IMR-90 (cell line): ENCODE results near the gene LRRC4C. TPM values are rescaled to one million over a fixed set of nuclear protein-coding genes. Genes with fewer than 3 reads are reported as not detected.

Experiments
- ATAC-seq: fragments of 200-7000 bp; cut with Tn5 transposase; 2 replicates; pipeline ENCODE4 v1.9.1; 2020; ENCODE audit warnings: low read depth, mild to moderate bottlenecking, moderate library complexity
- BruUV-seq: library from RNA; stranded (reverse); fragments of 400-500 nt; replicated peaks from 2 replicates; lab custom pipeline; 2021; lab: Mats Ljungman, UMichigan
- CTCF ChIA-PET: fragments of 300-600 bp; formaldehyde crosslinking; extraction: SDS; loops from one replicate; lab custom pipeline; 2021; ENCODE audit warnings: antibody characterized with exemption; lab: Yijun Ruan, JAX
- POLR2A ChIA-PET: fragments of 300-600 bp; sonication (Branson Sonifier 250); formaldehyde crosslinking; loops from one replicate; lab custom pipeline; 2022; ENCODE audit warnings: antibody characterized with exemption; ENCODE audit not compliant: unreplicated experiment; lab: Charles Lee
- DNase-seq: peaks from one replicate; pipeline ENCODE4 v3.0.0; 2013
- H2AFZ ChIP-seq: replicated peaks from 2 replicates; pipeline ENCODE3; 2013; ENCODE audit warnings: low read length, mild to moderate bottlenecking; ENCODE audit not compliant: poor library complexity
- H2AK5ac ChIP-seq: 2 replicates; pipeline ENCODE4 v1.6.1; 2013; ENCODE audit warnings: low read depth, low read length, inconsistent platforms
- H2AK9ac ChIP-seq: replicated peaks from 2 replicates; pipeline ENCODE3; 2013; ENCODE audit warnings: mild to moderate bottlenecking, low read depth, low read length, moderate library complexity; ENCODE audit not compliant: poor library complexity
- H2BK120ac ChIP-seq: 2 replicates; pipeline ENCODE4 v1.6.1; 2013; ENCODE audit warnings: low read depth, low read length, inconsistent platforms
- H2BK15ac ChIP-seq: 3 replicates; pipeline ENCODE4 v1.6.1; 2013; ENCODE audit warnings: low read depth, low read length, inconsistent platforms
- H2BK20ac ChIP-seq: 2 replicates; pipeline ENCODE4 v1.6.1; 2013; ENCODE audit warnings: low read depth, mild to moderate bottlenecking, inconsistent platforms, low read length, moderate library complexity
- H2BK5ac ChIP-seq: 2 replicates; pipeline ENCODE4 v1.6.1; 2013; ENCODE audit warnings: mild to moderate bottlenecking, low read depth, low read length, inconsistent platforms; ENCODE audit not compliant: poor library complexity, severe bottlenecking
- H3K14ac ChIP-seq: replicated peaks from 2 replicates; pipeline ENCODE4 v1.6.1; 2013; ENCODE audit warnings: low read depth, low read length, inconsistent platforms
- H3K18ac ChIP-seq: 2 replicates; pipeline ENCODE4 v1.6.1; 2013; ENCODE audit warnings: low read depth, low read length, control low read depth
- H3K23ac ChIP-seq: 2 replicates; pipeline ENCODE4 v1.6.1; 2013; ENCODE audit warnings: low read depth, low read length, inconsistent platforms
- H3K27ac ChIP-seq: 2 replicates; pipeline ENCODE4 v1.5.1; 2013; ENCODE audit warnings: mild to moderate bottlenecking, control low read depth, low read length; ENCODE audit not compliant: insufficient read depth
- H3K27me3 ChIP-seq: 2 replicates; pipeline ENCODE4 v1.6.1; 2013; ENCODE audit warnings: low read length; ENCODE audit not compliant: control insufficient read depth, insufficient read depth
- H3K36me3 ChIP-seq: 2 replicates; pipeline ENCODE4 v1.6.1; 2013; ENCODE audit warnings: low read length, mixed read lengths; ENCODE audit not compliant: control insufficient read depth, insufficient read depth
- H3K4ac ChIP-seq: 2 replicates; pipeline ENCODE4 v1.6.1; 2013; ENCODE audit warnings: low read depth, low read length, inconsistent platforms
- H3K4me1 ChIP-seq: 2 replicates; pipeline ENCODE4 v1.6.1; 2013; ENCODE audit warnings: low read length, mixed read lengths; ENCODE audit not compliant: control insufficient read depth, insufficient read depth
- H3K4me2 ChIP-seq: 2 replicates; pipeline ENCODE4 v1.6.1; 2013; ENCODE audit warnings: low read depth, mild to moderate bottlenecking, control low read depth, low read length, moderate library complexity
- H3K4me3 ChIP-seq: 2 replicates; pipeline ENCODE4 v1.5.1; 2013; ENCODE audit warnings: low read depth, mild to moderate bottlenecking, control low read depth, low read length, moderate library complexity; ENCODE audit not compliant: insufficient read depth
- H3K56ac ChIP-seq: 2 replicates; pipeline ENCODE4 v1.6.1; 2013; ENCODE audit warnings: low read length, inconsistent platforms; ENCODE audit not compliant: insufficient read depth; ENCODE audit errors: extremely low read depth
- H3K79me1 ChIP-seq, 2 experiments: 2 replicates each; pipeline ENCODE4 v1.6.1; 2013; ENCODE audit warnings: low read length in 2 of 2, inconsistent platforms in 1 of 2, low read depth in 1 of 2
- H3K9ac ChIP-seq: 2 replicates; pipeline ENCODE4 v1.6.1; 2013; ENCODE audit warnings: low read depth, low read length, control low read depth
- H3K9me1 ChIP-seq: 2 replicates; pipeline ENCODE4 v1.6.1; 2013; ENCODE audit warnings: low read length, inconsistent platforms; ENCODE audit not compliant: insufficient read depth
- H3K9me3 ChIP-seq: 2 replicates; pipeline ENCODE4 v1.6.1; 2013; ENCODE audit warnings: low read length; ENCODE audit not compliant: control insufficient read depth, insufficient read depth
- H4K20me1 ChIP-seq: 2 replicates; pipeline ENCODE4 v1.6.1; 2013; ENCODE audit warnings: low read length, inconsistent platforms; ENCODE audit not compliant: insufficient read depth
- H4K5ac ChIP-seq: 2 replicates; pipeline ENCODE4 v1.6.1; 2013; ENCODE audit warnings: mild to moderate bottlenecking, low read depth, low read length, control low read depth
- H4K8ac ChIP-seq, 2 experiments: 2 replicates each; pipeline ENCODE4 v1.6.1; 2013; ENCODE audit warnings: low read depth in 2 of 2, low read length in 2 of 2, control low read depth in 1 of 2, inconsistent platforms in 1 of 2
- H4K91ac ChIP-seq: 2 replicates; pipeline ENCODE4 v1.6.1; 2013; ENCODE audit warnings: low read depth, low read length, inconsistent platforms; ENCODE audit not compliant: insufficient read depth
- BHLHE40 ChIP-seq: fragments of 150-350 bp; IDR thresholded peaks from 2 replicates; pipeline ENCODE4 v1.6.1; 2016; ENCODE audit warnings: mild to moderate bottlenecking, low read depth, low read length
- CEBPB ChIP-seq: IDR thresholded peaks from 2 replicates; pipeline ENCODE4 v1.6.1; 2012; ENCODE audit warnings: low read depth, low read length, improper control_type of control experiment
- CHD1 ChIP-seq: IDR thresholded peaks from 2 replicates; pipeline ENCODE4 v1.6.1; 2012; ENCODE audit warnings: low read depth, low read length, improper control_type of control experiment
- ELK1 ChIP-seq: fragments of 150-350 bp; IDR thresholded peaks from 2 replicates; pipeline ENCODE4 v1.6.1; 2016; ENCODE audit warnings: low read depth, mild to moderate bottlenecking, low read length, moderate library complexity, borderline replicate concordance
- FOS ChIP-seq: fragments of 150-350 bp; IDR thresholded peaks from 2 replicates; pipeline ENCODE4 v1.6.1; 2016; ENCODE audit warnings: low read depth, low read length
- MAFK ChIP-seq: IDR thresholded peaks from 2 replicates; pipeline ENCODE4 v1.6.1; 2012; ENCODE audit warnings: low read depth, low read length, improper control_type of control experiment
- MAZ ChIP-seq: IDR thresholded peaks from 2 replicates; pipeline ENCODE4 v1.6.1; 2012; ENCODE audit warnings: low read depth, mild to moderate bottlenecking, low read length, improper control_type of control experiment, moderate library complexity, borderline replicate concordance
- MXI1 ChIP-seq: IDR thresholded peaks from 2 replicates; pipeline ENCODE4 v1.6.1; 2012; ENCODE audit warnings: low read depth, mild to moderate bottlenecking, low read length, moderate library complexity, borderline replicate concordance
- NFE2L2 ChIP-seq: fragments of 150-350 bp; IDR thresholded peaks from 2 replicates; pipeline ENCODE4 v1.6.1; 2016; ENCODE audit warnings: low read depth, mild to moderate bottlenecking, low read length
- POLR2A ChIP-seq: IDR thresholded peaks from 2 replicates; pipeline ENCODE4 v1.6.1; 2012; ENCODE audit warnings: mild to moderate bottlenecking, low read depth, low read length
- RAD21 ChIP-seq: IDR thresholded peaks from 2 replicates; pipeline ENCODE4 v1.6.1; 2012; ENCODE audit warnings: low read length, improper control_type of control experiment
- RCOR1 ChIP-seq: IDR thresholded peaks from 2 replicates; pipeline ENCODE4 v1.6.1; 2012; ENCODE audit warnings: mild to moderate bottlenecking, low read length, improper control_type of control experiment; ENCODE audit not compliant: insufficient replicate concordance
- RFX5 ChIP-seq: IDR thresholded peaks from 2 replicates; pipeline ENCODE4 v1.8.0; 2012; ENCODE audit warnings: low read depth, mild to moderate bottlenecking, low read length, moderate library complexity
- SMC3 ChIP-seq: fragments of 150-350 bp; IDR thresholded peaks from 2 replicates; pipeline ENCODE4 v1.6.1; 2016; ENCODE audit warnings: low read depth, mild to moderate bottlenecking, antibody characterized with exemption, low read length, moderate library complexity
- USF2 ChIP-seq: fragments of 150-350 bp; IDR thresholded peaks from 2 replicates; pipeline ENCODE4 v1.6.1; 2017; ENCODE audit warnings: mild to moderate bottlenecking, antibody characterized with exemption, low read length, low read depth
- WGBS, 2 experiments: methylation state at CpG; one replicate each; pipeline versions ENCODE4 v1.1.5 to v1.1.7; 2013; ENCODE audit warnings: missing lambda C conversion rate in 2 of 2; ENCODE audit not compliant: insufficient read length in 1 of 2; ENCODE audit errors: extremely low coverage in 2 of 2; 5-methylcytosine and 5-hydroxymethylcytosine counted together
- dilution Hi-C: fragments of 300-500 bp; cut with HindIII; formaldehyde crosslinking; loops from one replicate; pipeline ENCODE4 v1.14.3; 2018; ENCODE audit warnings: low sequenced_read_pairs; ENCODE audit not compliant: unreplicated experiment
- in situ Hi-C: fragments of 300-500 bp; cut with MboI; formaldehyde crosslinking; loops from 3 replicates; pipeline ENCODE4 v1.14.3; 2019; ENCODE audit warnings: low sequenced_read_pairs, inconsistent platforms, mixed read lengths
- intact Hi-C: fragments of 100-400 bp; cut with micrococcal nuclease; formaldehyde crosslinking; loops from 2 replicates; pipeline ENCODE4 v1.10.0; 2022
- polyA plus RNA-seq, 3 experiments: library from polyadenylated mRNA; depleted of rRNA; stranded (reverse); fragments of >200 nt; gene quantifications; 2 replicates each; pipeline ENCODE4 v1.2.3, GENCODE V29; 2012; ENCODE audit warnings: low replicate concordance in 1 of 3
- total RNA-seq: library from RNA; depleted of rRNA; stranded (reverse); fragments of >200 nt; gene quantifications from 2 replicates; pipeline ENCODE4 v1.2.3, GENCODE V29; 2012
- TF ChIP-seq, protein P1 (sequence below): conservative IDR thresholded peaks from 2 replicates; pipeline ENCODE4 v1.5.1; 2012; ENCODE audit warnings: mild to moderate bottlenecking, low read depth, low read length, improper control_type of control experiment

The LRRC4C gene
- total and polyA plus RNA-seq, 2 of the 4 experiments (the other 2 are of a cell fraction), result under 0.01 to 0.03 TPM

- no TSS peak for BruUV-seq
- Histone ChIP-seq H3K79me1 (no peaks in the 10 kb centered on the region), H3K9ac (no peak overlapping the region), H3K18ac (no peak overlapping the region), H3K14ac (no peak overlapping the region), H3K23ac (no peak overlapping the region), H2BK15ac (no peak overlapping the region), H3K4me3 (no peak overlapping the region), H4K8ac (no peak overlapping the region), H3K27ac (no peak overlapping the region), H3K36me3 (no peaks in the 10 kb centered on the region), H2AK9ac (no peak overlapping the region), H3K4me2 (no peak overlapping the region), H4K5ac (no peak overlapping the region), H3K4ac (no peak overlapping the region), H2BK20ac (no peak overlapping the region), H4K91ac (no peak overlapping the region), H3K4me1 (no peaks in the 10 kb centered on the region), H3K9me1 (no peaks in the 10 kb centered on the region), H2AK5ac (no peak overlapping the region), H2AFZ (no peak overlapping the region), H2BK120ac (no peak overlapping the region), H3K9me3 (peaks cover 4% of the 10 kb centered on the region), H3K56ac (no peak overlapping the region), H3K27me3 (no peaks in the 10 kb centered on the region), H4K20me1 (no peaks in the 10 kb centered on the region), H2BK5ac (no peak overlapping the region)
- intact Hi-C loops (no loop called here), dilution Hi-C loops (no loop called here), in situ Hi-C loops (no loop called here)
- CTCF ChIA-PET, result no interaction called here
- POLR2A ChIA-PET, result no interaction called here
- DNase-seq, result no peak
- no peak for TF ChIP-seq BHLHE40
- no peak for TF ChIP-seq RFX5
- no peak for TF ChIP-seq CHD1
- no peak for TF ChIP-seq ELK1
- no peak for TF ChIP-seq MAFK
- TF ChIP-seq MXI1, result no peak
- TF ChIP-seq FOS, result no peak
- TF ChIP-seq SMC3, result no peak
- TF ChIP-seq, protein P1, sequence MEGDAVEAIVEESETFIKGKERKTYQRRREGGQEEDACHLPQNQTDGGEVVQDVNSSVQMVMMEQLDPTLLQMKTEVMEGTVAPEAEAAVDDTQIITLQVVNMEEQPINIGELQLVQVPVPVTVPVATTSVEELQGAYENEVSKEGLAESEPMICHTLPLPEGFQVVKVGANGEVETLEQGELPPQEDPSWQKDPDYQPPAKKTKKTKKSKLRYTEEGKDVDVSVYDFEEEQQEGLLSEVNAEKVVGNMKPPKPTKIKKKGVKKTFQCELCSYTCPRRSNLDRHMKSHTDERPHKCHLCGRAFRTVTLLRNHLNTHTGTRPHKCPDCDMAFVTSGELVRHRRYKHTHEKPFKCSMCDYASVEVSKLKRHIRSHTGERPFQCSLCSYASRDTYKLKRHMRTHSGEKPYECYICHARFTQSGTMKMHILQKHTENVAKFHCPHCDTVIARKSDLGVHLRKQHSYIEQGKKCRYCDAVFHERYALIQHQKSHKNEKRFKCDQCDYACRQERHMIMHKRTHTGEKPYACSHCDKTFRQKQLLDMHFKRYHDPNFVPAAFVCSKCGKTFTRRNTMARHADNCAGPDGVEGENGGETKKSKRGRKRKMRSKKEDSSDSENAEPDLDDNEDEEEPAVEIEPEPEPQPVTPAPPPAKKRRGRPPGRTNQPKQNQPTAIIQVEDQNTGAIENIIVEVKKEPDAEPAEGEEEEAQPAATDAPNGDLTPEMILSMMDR, result no peak
- no peak for TF ChIP-seq POLR2A
- no peak for TF ChIP-seq RAD21
- TF ChIP-seq MAZ, result no peak
- no peak for TF ChIP-seq RCOR1
- TF ChIP-seq USF2, result no peak
- TF ChIP-seq CEBPB, result no peak
- no peak for TF ChIP-seq NFE2L2
- no peak for ATAC-seq
- WGBS, 2 experiments, result no CpG with 5 or more reads among the region's 3 CpGs
Measured at GRCh38 chr11:41413843-41414242, 45.6 kb downstream of the LRRC4C start.
